ENCODE results near the gene PDPK1. TPM values are rescaled to one million over a fixed set of nuclear protein-coding genes. Genes with fewer than 3 reads are reported as not detected.

Gene PDPK1
- total and polyA plus RNA-seq, 4 donors: 12.1 to 28.1 (median 18.2) TPM

GRCh38 chr16:2530629-2531318 is 7.0 kb upstream of the PDPK1 start:
- peak overlapping the region; percentile 98 for H3K27ac ChIP-seq (ENCODE audit: low read depth in 1 of 2, low read length in 2 of 2)
- peaks cover 11 to 34% (median 21%) of the 10 kb centered on the region in 4 donors for H3K4me1 ChIP-seq (ENCODE audit: control insufficient read depth in 4 of 4, insufficient read depth in 4 of 4, low read length in 3 of 4)
- no peaks in the 10 kb centered on the region for H3K27me3 ChIP-seq (ENCODE audit: control insufficient read depth in 4 of 4, insufficient read depth in 4 of 4, low read length in 3 of 4)
- no peaks in the 10 kb centered on the region for H3K9me3 ChIP-seq (ENCODE audit: control insufficient read depth in 4 of 4, low read length in 3 of 4)
- 94% methylated on average over 14 of the region's 14 CpGs for WGBS
- no peak overlapping the region for H3K9ac ChIP-seq (ENCODE audit: low read depth in 1 of 2, low read length in 2 of 2)
- TF ChIP-seq ATF3 (IDR thresholded peaks at IDR 0.05) (no peak), YY1 (IDR thresholded peaks at IDR 0.05) (no peak), HNF4A (conservative IDR thresholded peaks at IDR 0.05) (no peak), JUND (IDR thresholded peaks at IDR 0.05) (no peak), FOXA2 (IDR thresholded peaks at IDR 0.05) (no peak), GABPA (IDR thresholded peaks at IDR 0.05 in 1 of 2, conservative IDR thresholded peaks at IDR 0.05 in 1 of 2) (no peak), REST (IDR thresholded peaks at IDR 0.05) (no peak), HNF4G (IDR thresholded peaks at IDR 0.05) (no peak), MAX (IDR thresholded peaks at IDR 0.05) (no peak), ZBTB33 (IDR thresholded peaks at IDR 0.05) (no peak), EGR1 (IDR thresholded peaks at IDR 0.05; ENCODE audit: low read depth in 2 of 2) (no peak), TAF1 (conservative IDR thresholded peaks at IDR 0.05) (no peak), NR2F2 (IDR thresholded peaks at IDR 0.05) (no peak)
- H3K4me3 ChIP-seq (ENCODE audit: low read depth in 1 of 3, low read length in 3 of 3): no peak overlapping the region
- no peak for DNase-seq (ENCODE audit: low spot score)
- peaks cover 0 to 6% (median 0%) of the 10 kb centered on the region in 4 donors for H3K36me3 ChIP-seq (ENCODE audit: control insufficient read depth in 4 of 4, insufficient read depth in 3 of 4, low read depth in 1 of 4, low read length in 3 of 4)

GRCh38 chr16:2531371-2531695 is 6.5 kb upstream of the PDPK1 start, which contains the start of gene CEMP1:
TSS of gene CEMP1 (minus strand) at chr16:2531408. CDS start at chr16:2531073, 335 bp downstream.
- Histone ChIP-seq H3K4me3 (ENCODE audit: low read depth in 1 of 3, low read length in 3 of 3) (peak within 1 kb of the TSS; percentile 38 to 59 (median 52)), H3K9me3 (ENCODE audit: control insufficient read depth in 4 of 4, low read length in 3 of 4) (no peaks in the 10 kb centered on the region), H3K27me3 (ENCODE audit: control insufficient read depth in 4 of 4, insufficient read depth in 4 of 4, low read length in 3 of 4) (no peaks in the 10 kb centered on the region), H3K4me1 (ENCODE audit: control insufficient read depth in 4 of 4, insufficient read depth in 4 of 4, low read length in 3 of 4) (peaks cover 11 to 33% (median 18%) of the 10 kb centered on the region in 4 donors), H3K27ac (ENCODE audit: low read depth in 1 of 2, low read length in 2 of 2) (peak within 1 kb of the TSS; percentile 98), H3K9ac (ENCODE audit: low read depth in 1 of 2, low read length in 2 of 2) (peak within 1 kb of the TSS; percentile 81 to 89), H3K36me3 (ENCODE audit: control insufficient read depth in 4 of 4, insufficient read depth in 3 of 4, low read depth in 1 of 4, low read length in 3 of 4) (peaks cover 0 to 6% (median 0%) of the 10 kb centered on the region in 4 donors)
- TF ChIP-seq RAD21 (IDR thresholded peaks at IDR 0.05) (no peak), HNF4A (conservative IDR thresholded peaks at IDR 0.05) (no peak), EGR1 (IDR thresholded peaks at IDR 0.05; ENCODE audit: low read depth in 2 of 2) (no peak), GABPA (IDR thresholded peaks at IDR 0.05 in 1 of 2, conservative IDR thresholded peaks at IDR 0.05 in 1 of 2) (no peak), TAF1 (conservative IDR thresholded peaks at IDR 0.05) (no peak), MAX (IDR thresholded peaks at IDR 0.05) (no peak), JUND (IDR thresholded peaks at IDR 0.05) (no peak), NR2F2 (IDR thresholded peaks at IDR 0.05) (no peak), FOXA1 (IDR thresholded peaks at IDR 0.05) (no peak), ATF3 (IDR thresholded peaks at IDR 0.05) (no peak), YY1 (IDR thresholded peaks at IDR 0.05) (no peak), CTCF (IDR thresholded peaks at IDR 0.05; ENCODE audit: low read depth, low read length, missing input control) (no peak)
- no peak for DNase-seq (ENCODE audit: low spot score)
- 30% methylated on average over 11 of the region's 11 CpGs for WGBS
